ENCODE measurements around the gene VCL. TPM values are rescaled to one million over a fixed set of nuclear protein-coding genes. Genes with fewer than 3 reads are reported as not detected.

Gene VCL
- polyA plus RNA-seq, 1 of the 3 experiments (the other 2 are of a cell fraction), result 147 TPM

- peaks cover 66% of the 10 kb centered on the region for H4K20me1 ChIP-seq (ENCODE audit: insufficient read depth)
These were observed 55.1 kb downstream of the VCL start for GRCh38 chr10:74052994-74053393.

More at GRCh38 chr10:74052994-74053393, 55.1 kb downstream of the VCL start:
- DNase-seq, result no peak
- 97% methylated on average over 1 of the region's 1 CpG for WGBS (ENCODE audit: low lambda C conversion rate)
- Histone ChIP-seq H3K4me2 (no peak overlapping the region), H3K27me3 (ENCODE audit: insufficient read depth) (no peaks in the 10 kb centered on the region), H3K79me2 (ENCODE audit: insufficient read depth) (peaks cover 100% of the 10 kb centered on the region), H3K4me1 (ENCODE audit: control insufficient read depth in 1 of 2, insufficient read depth in 2 of 2, low read depth in 1 of 2, low read length in 1 of 2) (peaks cover 0 to 35% of the 10 kb centered on the region in 2 experiments; a peak in 2 of 4 replicates), H3K9ac (no peak overlapping the region), H3K4me3 (ENCODE audit: low read depth in 2 of 2, low read length in 1 of 2) (no peak overlapping the region), H3K9me2 (no peaks in the 10 kb centered on the region), H3F3A (replicated peaks; ENCODE audit: insufficient read depth) (peaks cover 37% of the 10 kb centered on the region), H3K9me3 (no peaks in the 10 kb centered on the region), H3K36me3 (replicated peaks in 1 of 2; ENCODE audit: control insufficient read depth in 1 of 2, insufficient read depth in 2 of 2, low read length in 1 of 2) (peaks cover 0 to 13% of the 10 kb centered on the region in 2 experiments), H3K27ac (ENCODE audit: low read depth in 2 of 2, low read length in 1 of 2) (peak overlapping the region in 1 of 2 experiments; percentile 24; a peak in 1 of 4 replicates), H2AFZ (ENCODE audit: low read depth) (no peak overlapping the region)
- TF ChIP-seq SIN3A (IDR thresholded peaks at IDR 0.05; ENCODE audit: borderline replicate concordance, low read depth, low read length), result no peak
- TF ChIP-seq, protein P1, sequence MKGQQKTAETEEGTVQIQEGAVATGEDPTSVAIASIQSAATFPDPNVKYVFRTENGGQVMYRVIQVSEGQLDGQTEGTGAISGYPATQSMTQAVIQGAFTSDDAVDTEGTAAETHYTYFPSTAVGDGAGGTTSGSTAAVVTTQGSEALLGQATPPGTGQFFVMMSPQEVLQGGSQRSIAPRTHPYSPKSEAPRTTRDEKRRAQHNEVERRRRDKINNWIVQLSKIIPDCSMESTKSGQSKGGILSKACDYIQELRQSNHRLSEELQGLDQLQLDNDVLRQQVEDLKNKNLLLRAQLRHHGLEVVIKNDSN (IDR thresholded peaks at IDR 0.05; ENCODE audit: borderline replicate concordance, low read depth), result no peak
- TF ChIP-seq GATA2 (CRISPR knock-in tag; IDR thresholded peaks at IDR 0.05), result no peak
- no peak for TF ChIP-seq TEAD4 (IDR thresholded peaks at IDR 0.05; ENCODE audit: borderline replicate concordance, insufficient read depth)
- TF ChIP-seq RFX5 (IDR thresholded peaks at IDR 0.05; ENCODE audit: low read length), result no peak
- TF ChIP-seq, protein P2, sequence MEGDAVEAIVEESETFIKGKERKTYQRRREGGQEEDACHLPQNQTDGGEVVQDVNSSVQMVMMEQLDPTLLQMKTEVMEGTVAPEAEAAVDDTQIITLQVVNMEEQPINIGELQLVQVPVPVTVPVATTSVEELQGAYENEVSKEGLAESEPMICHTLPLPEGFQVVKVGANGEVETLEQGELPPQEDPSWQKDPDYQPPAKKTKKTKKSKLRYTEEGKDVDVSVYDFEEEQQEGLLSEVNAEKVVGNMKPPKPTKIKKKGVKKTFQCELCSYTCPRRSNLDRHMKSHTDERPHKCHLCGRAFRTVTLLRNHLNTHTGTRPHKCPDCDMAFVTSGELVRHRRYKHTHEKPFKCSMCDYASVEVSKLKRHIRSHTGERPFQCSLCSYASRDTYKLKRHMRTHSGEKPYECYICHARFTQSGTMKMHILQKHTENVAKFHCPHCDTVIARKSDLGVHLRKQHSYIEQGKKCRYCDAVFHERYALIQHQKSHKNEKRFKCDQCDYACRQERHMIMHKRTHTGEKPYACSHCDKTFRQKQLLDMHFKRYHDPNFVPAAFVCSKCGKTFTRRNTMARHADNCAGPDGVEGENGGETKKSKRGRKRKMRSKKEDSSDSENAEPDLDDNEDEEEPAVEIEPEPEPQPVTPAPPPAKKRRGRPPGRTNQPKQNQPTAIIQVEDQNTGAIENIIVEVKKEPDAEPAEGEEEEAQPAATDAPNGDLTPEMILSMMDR (IDR thresholded peaks at IDR 0.05), result no peak
- TF ChIP-seq YY1 (IDR thresholded peaks at IDR 0.05; ENCODE audit: low read depth), result no peak
- no peak for TF ChIP-seq TCF12 (IDR thresholded peaks at IDR 0.05)
- TF ChIP-seq USF2 (IDR thresholded peaks at IDR 0.05; ENCODE audit: borderline replicate concordance, low read depth, low read length), result no peak
- TF ChIP-seq POLR2AphosphoS5 (IDR thresholded peaks at IDR 0.05; ENCODE audit: low read depth, low read length), result no peak
- TF ChIP-seq IRF3 (IDR thresholded peaks at IDR 0.05; ENCODE audit: low read depth, low read length), result no peak
- TF ChIP-seq SMC3 (IDR thresholded peaks at IDR 0.05; ENCODE audit: low read depth, low read length), result no peak
- no peak for TF ChIP-seq RXRA (IDR thresholded peaks at IDR 0.05; ENCODE audit: borderline replicate concordance, low read depth)
- no peak for TF ChIP-seq MEF2A (IDR thresholded peaks at IDR 0.05; ENCODE audit: borderline replicate concordance, low read depth)
- TF ChIP-seq, protein P3, sequence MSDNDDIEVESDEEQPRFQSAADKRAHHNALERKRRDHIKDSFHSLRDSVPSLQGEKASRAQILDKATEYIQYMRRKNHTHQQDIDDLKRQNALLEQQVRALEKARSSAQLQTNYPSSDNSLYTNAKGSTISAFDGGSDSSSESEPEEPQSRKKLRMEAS (IDR thresholded peaks at IDR 0.05; ENCODE audit: low read depth), result no peak
- no peak for TF ChIP-seq FOSL2 (IDR thresholded peaks at IDR 0.05; ENCODE audit: borderline replicate concordance, low read depth)
- no peak for TF ChIP-seq RAD21 (IDR thresholded peaks at IDR 0.05; ENCODE audit: low read length)
- TF ChIP-seq ELF1 (IDR thresholded peaks at IDR 0.05), result no peak
- ChIA-PET CTCF (interaction anchor here (1.0 to 1.2 kb wide), 2 partner anchors 13 to 167 kb away, joined by 3 to 4 read pairs; no protein-coding TSS in a partner anchor), POLR2A (no interaction called here)

Measured in SK-N-SH (cell line).